Retina (tissue), 1 donor: ENCODE results near the gene POLR2E.

Experiments used
- DNase-seq: peaks from one replicate; pipeline ENCODE4 v3.0.0-alpha.2; 2016

The POLR2E gene

GRCh38 chr19:1062387-1063029, 32.7 kb downstream of the POLR2E start:
- DNase-seq = no peak

- DNase-seq = no peak
These were observed 33.2 kb downstream of the POLR2E start for GRCh38 chr19:1061987-1062386.

- DNase-seq = no peak
These were observed 34.5 kb downstream of the POLR2E start for GRCh38 chr19:1060689-1061088.

GRCh38 chr19:1058112-1058511, 37.1 kb downstream of the POLR2E start:
- no peak for DNase-seq

GRCh38 chr19:1057176-1057855, 37.9 kb downstream of the POLR2E start:
- DNase-seq = peak; percentile 59

GRCh38 chr19:1055886-1056620, 39.1 kb downstream of the POLR2E start:
- no peak for DNase-seq

GRCh38 chr19:1055028-1055425, 40.1 kb downstream of the POLR2E start:
- no peak for DNase-seq

GRCh38 chr19:1054102-1055027, 40.8 kb downstream of the POLR2E start:
- DNase-seq = no peak

- DNase-seq = no peak
These were observed 41.7 kb downstream of the POLR2E start for GRCh38 chr19:1053176-1054101.

GRCh38 chr19:1052349-1052975, 42.7 kb downstream of the POLR2E start:
- DNase-seq = no peak

GRCh38 chr19:1051791-1052190, 43.4 kb downstream of the POLR2E start:
- no peak for DNase-seq

- DNase-seq = no peak
These were observed 44.0 kb downstream of the POLR2E start for GRCh38 chr19:1050989-1051788.

- DNase-seq = no peak
These were observed 45.4 kb downstream of the POLR2E start for GRCh38 chr19:1049800-1050199.

- no peak for DNase-seq
These were observed 46.1 kb downstream of the POLR2E start for GRCh38 chr19:1049106-1049505.

- DNase-seq = no peak
These were observed 47.5 kb downstream of the POLR2E start for GRCh38 chr19:1047696-1048147.

- DNase-seq = no peak
These were observed 48.1 kb downstream of the POLR2E start for GRCh38 chr19:1046836-1047695.

GRCh38 chr19:1046117-1046626, 49.0 kb downstream of the POLR2E start:
- no peak for DNase-seq

GRCh38 chr19:1045247-1045603, 50.0 kb downstream of the POLR2E start:
- DNase-seq = no peak
